GM12873 (cell line): ENCODE data around the gene LTBP1.

Experiments used
- CTCF ChIP-seq: IDR thresholded peaks from 2 replicates; pipeline ENCODE4 v1.5.1; 2012; ENCODE audit warnings: low read depth, mild to moderate bottlenecking, moderate library complexity, low read length, control low read depth; ENCODE audit not compliant: insufficient read depth; ENCODE audit errors: missing control alignments

LTBP1 gene

GRCh38 chr2:32925283-32925815 is 21.4 kb upstream of the LTBP1 start:
- TF ChIP-seq CTCF: no peak

GRCh38 chr2:32925976-32926707 is 20.6 kb upstream of the LTBP1 start:
- TF ChIP-seq CTCF: no peak

- TF ChIP-seq CTCF: no peak
Measured at GRCh38 chr2:32926708-32927084, 20.1 kb upstream of the LTBP1 start.

- no peak for TF ChIP-seq CTCF
Measured at GRCh38 chr2:32930436-32930835, 16.3 kb upstream of the LTBP1 start.

- no peak for TF ChIP-seq CTCF
Measured at GRCh38 chr2:32931519-32931918, 15.2 kb upstream of the LTBP1 start.

- TF ChIP-seq CTCF: no peak
Measured at GRCh38 chr2:32931945-32932709, 14.6 kb upstream of the LTBP1 start.
